PC-3 (cell line): ENCODE measurements around the gene SDK1. TPM values are rescaled to one million over a fixed set of nuclear protein-coding genes. Genes with fewer than 3 reads are reported as not detected.

Experiments used
- ATAC-seq: fragments of 200-7000 bp; cut with Tn5 transposase; 2 replicates; pipeline ENCODE4 v1.9.1; 2020; ENCODE audit warnings: mild to moderate bottlenecking, moderate library complexity
- BruUV-seq: library from RNA; stranded (reverse); fragments of 400-500 nt; replicated peaks from 2 replicates; lab custom pipeline; 2021; lab: Mats Ljungman, UMichigan
- CTCF ChIA-PET: fragments of 300-600 bp; sonication (Branson Sonifier 250); formaldehyde crosslinking; loops from one replicate; lab custom pipeline; 2022; ENCODE audit warnings: antibody characterized with exemption; lab: Charles Lee
- POLR2A ChIA-PET: fragments of 300-600 bp; sonication (Branson Sonifier 250); formaldehyde crosslinking; loops from one replicate; lab custom pipeline; 2022; ENCODE audit warnings: antibody characterized with exemption; ENCODE audit not compliant: unreplicated experiment; lab: Charles Lee
- DNase-seq: peaks from one replicate; pipeline ENCODE4 v3.0.0-alpha.2; 2015
- H2AFZ ChIP-seq: fragments of 300-600 bp; sonication (generic); 2 replicates; pipeline ENCODE4 v1.6.0; 2016; ENCODE audit warnings: antibody characterized with exemption, low read length
- H3F3A ChIP-seq: fragments of 300-600 bp; sonication (generic); one replicate; pipeline ENCODE4 v1.6.0; 2017; ENCODE audit warnings: antibody characterized with exemption, low read length, control low read depth, mild to moderate bottlenecking; ENCODE audit not compliant: unreplicated experiment
- H3K27ac ChIP-seq: fragments of 300-600 bp; sonication (generic); 2 replicates; pipeline ENCODE4 v1.5.1; 2016; ENCODE audit warnings: mild to moderate bottlenecking, low read length
- H3K27me3 ChIP-seq: fragments of 300-600 bp; sonication (generic); 2 replicates; pipeline ENCODE4 v1.6.1; 2016; ENCODE audit warnings: low read length, mixed read lengths
- H3K36me3 ChIP-seq: fragments of 300-600 bp; sonication (generic); 2 replicates; pipeline ENCODE4 v1.6.1; 2016; ENCODE audit warnings: low read depth, mixed run types, low read length, mixed read lengths
- H3K4me1 ChIP-seq: fragments of 300-600 bp; sonication (generic); 2 replicates; pipeline ENCODE4 v1.5.1; 2016; ENCODE audit warnings: low read length; ENCODE audit not compliant: insufficient read depth
- H3K4me2 ChIP-seq: fragments of 300-600 bp; sonication (generic); 2 replicates; pipeline ENCODE4 v1.6.0; 2016; ENCODE audit warnings: low read length
- H3K4me3 ChIP-seq: fragments of 300-600 bp; sonication (generic); 2 replicates; pipeline ENCODE4 v1.5.1; 2016; ENCODE audit warnings: mild to moderate bottlenecking, low read length, mixed read lengths
- H3K79me2 ChIP-seq: fragments of 300-600 bp; sonication (generic); 2 replicates; pipeline ENCODE4 v1.6.1; 2017; ENCODE audit warnings: low read length, mixed read lengths
- H3K9ac ChIP-seq: fragments of 300-600 bp; sonication (generic); 2 replicates; pipeline ENCODE4 v1.6.0; 2016; ENCODE audit warnings: mild to moderate bottlenecking, low read length
- H3K9me2 ChIP-seq: fragments of 300-600 bp; sonication (generic); replicated peaks from 2 replicates; pipeline ENCODE4 v1.6.1; 2016; ENCODE audit warnings: mixed run types, low read length, mixed read lengths
- H3K9me3 ChIP-seq: fragments of 300-600 bp; sonication (generic); 2 replicates; pipeline ENCODE4 v1.6.1; 2016; ENCODE audit warnings: low read length, mixed read lengths
- H4K20me1 ChIP-seq: fragments of 300-600 bp; sonication (generic); 2 replicates; pipeline ENCODE4 v1.6.1; 2016; ENCODE audit warnings: low read length, mixed read lengths
- CTCF ChIP-seq: fragments of 300-600 bp; sonication (generic); conservative IDR thresholded peaks from 2 replicates; pipeline ENCODE4 v1.5.1; 2017; ENCODE audit warnings: antibody characterized with exemption, low read depth, mild to moderate bottlenecking, low read length
- EZH2 ChIP-seq: fragments of 300-600 bp; sonication (generic); IDR thresholded peaks from one replicate; pipeline ENCODE4 v1.6.1; 2017; ENCODE audit warnings: antibody characterized with exemption, mild to moderate bottlenecking, low read length; ENCODE audit not compliant: unreplicated experiment
- EZH2phosphoT487 ChIP-seq: fragments of 300-600 bp; sonication (generic); IDR thresholded peaks from 2 replicates; pipeline ENCODE4 v1.6.1; 2018; ENCODE audit warnings: mild to moderate bottlenecking, antibody characterized with exemption, low read length, borderline replicate concordance
- intact Hi-C: fragments of 100-400 bp; cut with micrococcal nuclease; formaldehyde crosslinking; loops from 2 replicates; pipeline ENCODE4 v1.9.0; 2023
- total RNA-seq: library from RNA; depleted of rRNA; stranded (reverse); fragments of >200 nt; gene quantifications from 2 replicates; pipeline ENCODE4 v1.2.3, GENCODE V29; 2014

The SDK1 gene
- total RNA-seq, 1 experiment from 2014 or later: 2.8 TPM

- Histone ChIP-seq H3K9me2 (no peaks in the 10 kb centered on the region), H3K9ac (no peak overlapping the region), H3K4me2 (no peak overlapping the region), H3K9me3 (no peaks in the 10 kb centered on the region), H3F3A (no peaks in the 10 kb centered on the region), H3K36me3 (no peaks in the 10 kb centered on the region), H3K27me3 (no peaks in the 10 kb centered on the region), H2AFZ (no peak overlapping the region), H3K79me2 (no peaks in the 10 kb centered on the region), H3K4me3 (no peak overlapping the region), H3K27ac (no peak overlapping the region), H4K20me1 (no peaks in the 10 kb centered on the region), H3K4me1 (peaks cover 12% of the 10 kb centered on the region; the same call in 1 of the 2 replicates)
- ATAC-seq (no peak), DNase-seq (no peak)
- ChIA-PET CTCF (no interaction called here), POLR2A (no interaction called here)
- BruUV-seq: no TSS peak
- TF ChIP-seq CTCF: no peak
- no peak for TF ChIP-seq EZH2
- no peak for TF ChIP-seq EZH2phosphoT487
- intact Hi-C loops: no loop called here
Observed at GRCh38 chr7:4269086-4269485, 968.0 kb downstream of the SDK1 start.

- Histone ChIP-seq H3K4me3 (no peak overlapping the region), H2AFZ (no peak overlapping the region), H3K4me1 (peaks cover 12% of the 10 kb centered on the region; the same call in 1 of the 2 replicates), H3K4me2 (no peak overlapping the region), H3K9me2 (no peaks in the 10 kb centered on the region), H3K27ac (no peak overlapping the region), H3K27me3 (no peaks in the 10 kb centered on the region), H3K9ac (no peak overlapping the region), H3K79me2 (no peaks in the 10 kb centered on the region), H4K20me1 (no peaks in the 10 kb centered on the region), H3F3A (no peaks in the 10 kb centered on the region), H3K36me3 (no peaks in the 10 kb centered on the region), H3K9me3 (no peaks in the 10 kb centered on the region)
- POLR2A ChIA-PET: no interaction called here
- TF ChIP-seq EZH2 (no peak), EZH2phosphoT487 (no peak), CTCF (no peak)
- intact Hi-C loops: no loop called here
- CTCF ChIA-PET: no interaction called here
- BruUV-seq: no TSS peak
- ATAC-seq: no peak
- no peak for DNase-seq
Observed at GRCh38 chr7:4269746-4270145, 968.7 kb downstream of the SDK1 start.

- Histone ChIP-seq H3K27me3 (no peaks in the 10 kb centered on the region), H3K36me3 (no peaks in the 10 kb centered on the region), H3K9me3 (no peaks in the 10 kb centered on the region), H3K4me3 (no peak overlapping the region), H3K79me2 (no peaks in the 10 kb centered on the region), H3K4me2 (no peak overlapping the region), H3K9ac (no peak overlapping the region), H3K4me1 (peaks cover 12% of the 10 kb centered on the region; the same call in 1 of the 2 replicates), H3K9me2 (no peaks in the 10 kb centered on the region), H2AFZ (no peak overlapping the region), H3F3A (no peaks in the 10 kb centered on the region), H3K27ac (no peak overlapping the region), H4K20me1 (no peaks in the 10 kb centered on the region)
- ATAC-seq: no peak
- no peak for DNase-seq
- BruUV-seq: no TSS peak
- intact Hi-C loops: no loop called here
- CTCF ChIA-PET: no interaction called here
- POLR2A ChIA-PET: no interaction called here
- TF ChIP-seq CTCF (no peak), EZH2 (no peak), EZH2phosphoT487 (no peak)
Observed at GRCh38 chr7:4270268-4270667, 969.2 kb downstream of the SDK1 start.
